Subcutaneous abdominal adipose tissue (tissue), 5 donors: ENCODE results near the gene NUCB1.
A peak's percentile ranks its signal among the peaks of the same experiment; 100 is the strongest.
"Not testable (repeated sequence)": the region's sequence is repeated elsewhere in the genome, so short reads cannot be mapped to it uniquely, and the experiment has no call there.

Experiments used
- H3K27ac ChIP-seq: one replicate; pipeline ENCODE4 v1.7.0; 2013; ENCODE audit warnings: low read depth, mild to moderate bottlenecking, inconsistent platforms, low read length, moderate library complexity
- H3K27me3 ChIP-seq, 5 donors: one replicate each; pipeline ENCODE4 v1.7.0; 2013; ENCODE audit warnings: low read length in 5 of 5, inconsistent platforms in 1 of 5; ENCODE audit not compliant: control insufficient read depth in 5 of 5, insufficient read depth in 4 of 5
- H3K36me3 ChIP-seq, 5 donors: one replicate each; pipeline ENCODE4 v1.7.0; 2013; ENCODE audit warnings: low read length in 5 of 5; ENCODE audit not compliant: control insufficient read depth in 5 of 5, insufficient read depth in 5 of 5
- H3K4me1 ChIP-seq, 5 donors: one replicate each; pipeline ENCODE4 v1.7.0; 2013; ENCODE audit warnings: low read length in 5 of 5, mild to moderate bottlenecking in 3 of 5, moderate library complexity in 1 of 5; ENCODE audit not compliant: control insufficient read depth in 5 of 5, insufficient read depth in 5 of 5
- H3K4me3 ChIP-seq, 5 donors: one replicate each; pipeline ENCODE4 v1.7.0; 2013; ENCODE audit warnings: low read length in 5 of 5, low read depth in 1 of 5
- H3K9ac ChIP-seq, 5 donors: one replicate each; pipeline ENCODE4 v1.7.0; 2013; ENCODE audit warnings: low read length in 5 of 5, mild to moderate bottlenecking in 4 of 5, moderate library complexity in 3 of 5
- H3K9me3 ChIP-seq, 5 donors: one replicate each; pipeline ENCODE4 v1.7.0; 2013; ENCODE audit warnings: low read length in 5 of 5; ENCODE audit not compliant: control insufficient read depth in 5 of 5
- donor health status: healthy.
- donor health status: healthy.
- donor health status: healthy.
- donor health status: healthy.
- donor health status: healthy.

The NUCB1 gene

GRCh38 chr19:48927692-48928091 is 27.6 kb downstream of the NUCB1 start:
- not testable (repeated sequence) for H3K4me1 ChIP-seq, H3K27me3 ChIP-seq, H3K9me3 ChIP-seq, H3K27ac ChIP-seq, H3K4me3 ChIP-seq, H3K9ac ChIP-seq, H3K36me3 ChIP-seq

DNA sequence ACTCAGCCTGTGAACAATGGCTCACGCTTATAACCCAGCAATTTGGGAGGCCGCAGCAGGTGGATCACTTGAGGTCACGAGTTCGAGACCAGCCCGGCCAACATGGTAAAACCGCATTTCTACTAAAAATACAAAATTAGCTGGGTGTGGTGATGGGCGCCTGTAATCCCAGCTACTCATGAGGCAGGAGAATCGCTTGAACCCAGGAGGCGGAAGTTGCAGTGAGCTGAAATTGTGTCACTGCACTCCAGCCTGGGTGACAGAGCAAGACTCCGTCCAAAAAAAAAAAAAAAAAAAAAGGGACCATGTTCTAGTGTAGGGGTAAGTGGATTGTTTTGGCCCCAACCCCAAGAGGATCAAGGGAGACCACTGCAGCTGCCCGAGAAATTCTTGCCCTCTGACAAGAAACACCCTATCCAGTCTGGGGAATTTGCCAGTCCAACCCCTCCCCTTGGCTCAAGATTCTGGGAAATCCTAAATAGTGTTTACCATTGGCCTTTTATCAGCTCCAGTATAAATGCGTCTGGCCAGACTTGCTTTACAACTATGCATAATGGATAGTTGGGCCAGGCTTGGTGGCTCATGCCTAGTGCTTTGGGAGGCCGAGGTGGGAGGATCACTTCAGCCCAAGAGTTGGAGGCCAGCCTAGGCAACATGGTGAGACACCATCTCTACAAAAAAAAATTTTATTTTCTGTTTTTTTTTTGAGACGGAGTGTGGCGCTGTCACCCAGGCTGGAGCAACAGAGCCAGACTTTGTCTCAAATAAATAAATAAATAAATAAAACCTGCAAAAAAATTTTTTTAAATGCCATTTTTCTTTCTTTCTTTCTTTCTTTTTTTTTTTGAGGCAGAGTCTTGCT is 28.3 kb downstream of the NUCB1 start:
- peaks cover 0 to 10% (median 7%) of the 10 kb centered on the region in 5 donors for H3K27me3 ChIP-seq
- no peaks in the 10 kb centered on the region for H3K9me3 ChIP-seq
- no peak overlapping the region for H3K9ac ChIP-seq
- no peak overlapping the region for H3K4me3 ChIP-seq
- H3K4me1 ChIP-seq = peaks cover 2 to 12% (median 5%) of the 10 kb centered on the region in 5 donors
- H3K36me3 ChIP-seq = peaks cover 0 to under 1% (median 0%) of the 10 kb centered on the region in 5 donors
- no peak overlapping the region for H3K27ac ChIP-seq

DNA sequence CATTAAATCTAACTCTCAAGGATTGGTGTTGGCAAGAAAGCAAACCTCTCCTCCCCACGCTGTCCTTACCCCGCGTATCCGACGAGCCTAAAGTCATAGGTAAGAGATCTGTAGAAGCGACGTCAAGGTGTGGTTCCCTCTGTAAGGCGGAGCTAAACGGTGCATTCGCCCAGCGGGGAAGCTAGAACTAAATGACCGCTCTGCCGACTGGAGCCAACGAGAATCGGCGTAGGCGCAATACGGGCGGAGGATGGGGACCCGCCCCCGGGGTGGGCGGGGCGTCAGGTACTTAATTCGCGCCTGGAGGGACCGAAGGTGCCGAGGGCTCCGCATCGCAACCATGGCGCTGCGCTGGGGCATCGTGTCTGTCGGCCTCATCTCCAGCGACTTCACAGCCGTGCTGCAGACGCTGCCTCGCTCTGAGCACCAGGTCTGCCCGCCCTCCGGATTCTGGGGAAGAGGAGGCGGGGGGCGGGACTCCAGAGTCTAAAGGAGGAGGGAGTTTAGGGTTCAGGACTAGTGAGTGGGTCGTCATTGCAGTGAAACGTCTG is 33.3 kb downstream of the NUCB1 start, which contains the start of gene DHDH:
DHDH (plus strand) TSS at position 318 of the 551 bp plus-strand sequence; CDS start at position 341, 23 bp downstream.
- H3K4me3 ChIP-seq = peak within 1 kb of the TSS; percentile 43 to 71 (median 57)
- H3K36me3 ChIP-seq = no peaks in the 10 kb centered on the region
- peaks cover 0 to 19% (median 10%) of the 10 kb centered on the region in 5 donors for H3K27me3 ChIP-seq
- peak within 1 kb of the TSS in 2 of 5 donors; percentile 35 to 38 for H3K9ac ChIP-seq
- H3K27ac ChIP-seq = no peak within 1 kb of the TSS
- peaks cover 2 to 18% (median 9%) of the 10 kb centered on the region in 5 donors for H3K4me1 ChIP-seq
- no peaks in the 10 kb centered on the region for H3K9me3 ChIP-seq

DNA sequence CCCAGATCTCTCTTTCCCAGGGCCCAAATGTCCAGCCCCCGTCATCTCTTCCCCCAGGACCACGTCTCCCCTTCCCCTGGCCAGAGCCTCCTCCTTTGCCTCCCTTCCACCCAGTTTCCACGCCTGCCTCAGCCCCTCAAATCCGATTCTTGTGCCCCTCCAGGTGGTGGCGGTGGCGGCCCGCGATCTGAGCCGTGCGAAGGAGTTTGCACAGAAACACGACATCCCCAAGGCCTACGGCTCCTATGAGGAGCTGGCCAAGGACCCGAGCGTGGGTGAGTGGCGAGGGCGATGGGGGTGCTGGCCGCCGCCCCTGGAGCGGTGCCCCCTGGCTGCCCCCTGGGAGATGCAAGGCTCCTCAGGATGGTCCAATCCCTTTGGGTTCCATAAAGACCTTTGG is 34.7 kb downstream of the NUCB1 start:
- peaks cover 2 to 17% (median 9%) of the 10 kb centered on the region in 5 donors for H3K4me1 ChIP-seq
- no peak overlapping the region for H3K9ac ChIP-seq
- no peaks in the 10 kb centered on the region for H3K36me3 ChIP-seq
- H3K4me3 ChIP-seq = no peak overlapping the region
- no peak overlapping the region for H3K27ac ChIP-seq
- no peaks in the 10 kb centered on the region for H3K9me3 ChIP-seq
- H3K27me3 ChIP-seq = peaks cover 0 to 19% (median 10%) of the 10 kb centered on the region in 5 donors

- H3K27me3 ChIP-seq = peaks cover 0 to 19% (median 10%) of the 10 kb centered on the region in 5 donors
- peaks cover under 1 to 6% (median 4%) of the 10 kb centered on the region in 5 donors for H3K9me3 ChIP-seq
- no peaks in the 10 kb centered on the region for H3K36me3 ChIP-seq
- peaks cover 2 to 17% (median 9%) of the 10 kb centered on the region in 5 donors for H3K4me1 ChIP-seq
- no peak overlapping the region for H3K9ac ChIP-seq
- no peak overlapping the region for H3K27ac ChIP-seq
- no peak overlapping the region for H3K4me3 ChIP-seq
These were observed 35.8 kb downstream of the NUCB1 start for GRCh38 chr19:48935864-48936263.

GRCh38 chr19:48938256-48938655 is 38.1 kb downstream of the NUCB1 start:
- H3K9me3 ChIP-seq = peaks cover 4 to 12% (median 7%) of the 10 kb centered on the region in 5 donors
- peaks cover 0 to 14% (median 3%) of the 10 kb centered on the region in 5 donors for H3K27me3 ChIP-seq
- no peak overlapping the region for H3K27ac ChIP-seq
- H3K4me3 ChIP-seq = no peak overlapping the region
- H3K9ac ChIP-seq = no peak overlapping the region
- peaks cover 0 to 13% (median 6%) of the 10 kb centered on the region in 5 donors for H3K4me1 ChIP-seq
- H3K36me3 ChIP-seq = no peaks in the 10 kb centered on the region

DNA sequence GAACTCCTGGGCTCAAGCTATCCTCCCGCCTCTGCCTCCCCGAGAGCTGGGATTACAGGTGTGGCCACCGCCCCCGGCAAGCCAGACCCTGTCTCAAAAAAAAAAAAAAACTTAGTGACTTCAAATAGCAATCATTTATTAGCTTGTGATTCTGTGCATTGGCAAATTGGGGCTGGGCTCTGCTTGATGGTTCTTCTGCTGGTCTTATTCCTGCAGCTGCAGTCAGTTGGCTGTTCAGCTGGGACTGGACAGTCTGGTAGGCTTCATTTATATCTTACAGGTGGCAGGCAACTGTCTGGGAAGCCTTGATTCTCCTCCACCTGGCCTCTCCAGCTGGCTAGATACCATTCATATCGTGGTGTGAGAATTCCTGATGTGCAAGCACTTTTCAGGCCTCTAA is 40.8 kb downstream of the NUCB1 start:
- no peaks in the 10 kb centered on the region for H3K36me3 ChIP-seq
- H3K27ac ChIP-seq = no peak overlapping the region
- peaks cover 4 to 12% (median 7%) of the 10 kb centered on the region in 5 donors for H3K9me3 ChIP-seq
- H3K9ac ChIP-seq = no peak overlapping the region
- H3K27me3 ChIP-seq = no peaks in the 10 kb centered on the region
- peak overlapping the region in 1 of 5 donors; percentile 3 for H3K4me3 ChIP-seq
- H3K4me1 ChIP-seq = peaks cover 0 to 5% (median 0%) of the 10 kb centered on the region in 5 donors

DNA sequence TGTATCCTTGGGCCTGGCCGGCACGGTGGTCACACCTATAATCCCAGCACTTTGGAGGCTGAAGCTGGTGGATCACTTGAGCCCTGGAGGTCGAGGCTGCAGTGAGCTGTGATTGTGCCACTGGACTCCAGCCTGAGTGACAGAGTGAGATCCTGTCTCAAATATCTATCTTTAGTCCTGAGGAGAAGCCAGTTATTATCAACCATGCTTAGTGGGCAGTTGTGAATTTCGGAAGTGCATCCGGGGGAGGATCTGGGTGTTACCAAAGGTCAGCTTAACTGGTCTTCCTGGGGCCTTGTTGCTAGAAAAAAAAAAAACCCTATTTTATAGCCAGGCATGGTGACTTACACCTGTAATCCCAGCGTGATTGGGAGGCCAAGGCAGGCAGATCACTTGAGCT is 43.0 kb downstream of the NUCB1 start:
- no peak overlapping the region for H3K9ac ChIP-seq
- no peak overlapping the region for H3K4me3 ChIP-seq
- no peaks in the 10 kb centered on the region for H3K4me1 ChIP-seq
- no peak overlapping the region for H3K27ac ChIP-seq
- H3K36me3 ChIP-seq = no peaks in the 10 kb centered on the region
- no peaks in the 10 kb centered on the region for H3K27me3 ChIP-seq
- H3K9me3 ChIP-seq = peaks cover 4 to 19% (median 12%) of the 10 kb centered on the region in 5 donors

GRCh38 chr19:48945415-48945814 is 45.3 kb downstream of the NUCB1 start:
- peaks cover 4 to 17% (median 12%) of the 10 kb centered on the region in 5 donors for H3K9me3 ChIP-seq
- no peak overlapping the region for H3K27ac ChIP-seq
- H3K36me3 ChIP-seq = no peaks in the 10 kb centered on the region
- H3K27me3 ChIP-seq = no peaks in the 10 kb centered on the region
- no peaks in the 10 kb centered on the region for H3K4me1 ChIP-seq
- H3K9ac ChIP-seq = no peak overlapping the region
- H3K4me3 ChIP-seq = no peak overlapping the region

GRCh38 chr19:48945817-48946216 is 45.7 kb downstream of the NUCB1 start:
- H3K36me3 ChIP-seq = no peaks in the 10 kb centered on the region
- H3K9me3 ChIP-seq = peaks cover 4 to 13% (median 10%) of the 10 kb centered on the region in 5 donors
- H3K9ac ChIP-seq = no peak overlapping the region
- no peak overlapping the region for H3K27ac ChIP-seq
- no peak overlapping the region for H3K4me3 ChIP-seq
- H3K27me3 ChIP-seq = no peaks in the 10 kb centered on the region
- H3K4me1 ChIP-seq = no peaks in the 10 kb centered on the region
